ENCODE measurements around the gene TAGLN2.

TAGLN2 gene

DNA sequence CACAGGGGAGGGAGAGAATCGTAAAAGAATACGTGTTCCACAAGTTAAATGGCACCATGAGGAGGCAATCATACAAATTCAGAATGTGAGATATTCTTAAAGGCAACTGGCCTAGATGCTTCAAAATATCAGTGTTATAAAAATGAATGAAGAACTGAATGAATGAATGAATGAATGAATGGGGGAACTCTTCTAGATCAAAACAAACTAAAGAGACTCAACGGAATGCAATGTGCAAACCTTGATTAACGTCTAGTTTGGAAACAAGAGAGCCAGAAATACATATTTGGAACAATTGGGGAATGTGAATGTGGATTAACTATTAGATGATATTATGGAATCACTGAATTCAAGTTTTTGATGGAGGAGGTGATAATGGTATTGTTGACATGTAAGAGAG, 42.2 kb downstream of the TAGLN2 start:
- no peak for DNase-seq (ENCODE audit: extremely low read depth, insufficient read length)
- Histone ChIP-seq H3K36me3 (ENCODE audit: control insufficient read depth, insufficient read depth, low read length) (no peaks in the 10 kb centered on the region), H3K27me3 (replicated peaks; ENCODE audit: control insufficient read depth, insufficient read depth, low read length) (no peaks in the 10 kb centered on the region), H3K4me3 (replicated peaks; ENCODE audit: low read depth, low read length) (no peak overlapping the region)
- TF ChIP-seq, protein P1, sequence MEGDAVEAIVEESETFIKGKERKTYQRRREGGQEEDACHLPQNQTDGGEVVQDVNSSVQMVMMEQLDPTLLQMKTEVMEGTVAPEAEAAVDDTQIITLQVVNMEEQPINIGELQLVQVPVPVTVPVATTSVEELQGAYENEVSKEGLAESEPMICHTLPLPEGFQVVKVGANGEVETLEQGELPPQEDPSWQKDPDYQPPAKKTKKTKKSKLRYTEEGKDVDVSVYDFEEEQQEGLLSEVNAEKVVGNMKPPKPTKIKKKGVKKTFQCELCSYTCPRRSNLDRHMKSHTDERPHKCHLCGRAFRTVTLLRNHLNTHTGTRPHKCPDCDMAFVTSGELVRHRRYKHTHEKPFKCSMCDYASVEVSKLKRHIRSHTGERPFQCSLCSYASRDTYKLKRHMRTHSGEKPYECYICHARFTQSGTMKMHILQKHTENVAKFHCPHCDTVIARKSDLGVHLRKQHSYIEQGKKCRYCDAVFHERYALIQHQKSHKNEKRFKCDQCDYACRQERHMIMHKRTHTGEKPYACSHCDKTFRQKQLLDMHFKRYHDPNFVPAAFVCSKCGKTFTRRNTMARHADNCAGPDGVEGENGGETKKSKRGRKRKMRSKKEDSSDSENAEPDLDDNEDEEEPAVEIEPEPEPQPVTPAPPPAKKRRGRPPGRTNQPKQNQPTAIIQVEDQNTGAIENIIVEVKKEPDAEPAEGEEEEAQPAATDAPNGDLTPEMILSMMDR (IDR thresholded peaks at IDR 0.05; ENCODE audit: insufficient read depth, low read length, poor library complexity, severe bottlenecking): no peak

DNA sequence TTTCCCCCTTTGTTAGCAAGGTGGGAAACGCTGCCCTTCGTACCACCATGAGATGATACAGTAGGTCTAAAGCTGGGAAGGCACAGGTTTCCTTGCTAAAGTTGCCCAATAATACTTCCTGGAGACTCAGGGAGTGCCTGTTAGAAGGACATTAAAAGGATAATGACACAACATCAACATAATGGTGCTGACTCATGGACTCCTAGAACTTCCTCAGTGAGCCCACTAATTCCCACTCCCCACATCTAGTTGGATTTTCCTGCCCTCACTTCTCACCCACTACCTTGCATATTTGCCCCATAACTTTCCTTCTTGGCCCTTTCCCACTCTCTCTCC, 42.8 kb downstream of the TAGLN2 start:
- DNase-seq (ENCODE audit: extremely low read depth, insufficient read length): no peak
- no peaks in the 10 kb centered on the region for H3K27me3 ChIP-seq (replicated peaks; ENCODE audit: control insufficient read depth, insufficient read depth, low read length)
- H3K4me3 ChIP-seq (replicated peaks; ENCODE audit: low read depth, low read length): no peak overlapping the region
- TF ChIP-seq, protein P1 (IDR thresholded peaks at IDR 0.05; ENCODE audit: insufficient read depth, low read length, poor library complexity, severe bottlenecking): no peak
- H3K36me3 ChIP-seq (ENCODE audit: control insufficient read depth, insufficient read depth, low read length): no peaks in the 10 kb centered on the region

DNA sequence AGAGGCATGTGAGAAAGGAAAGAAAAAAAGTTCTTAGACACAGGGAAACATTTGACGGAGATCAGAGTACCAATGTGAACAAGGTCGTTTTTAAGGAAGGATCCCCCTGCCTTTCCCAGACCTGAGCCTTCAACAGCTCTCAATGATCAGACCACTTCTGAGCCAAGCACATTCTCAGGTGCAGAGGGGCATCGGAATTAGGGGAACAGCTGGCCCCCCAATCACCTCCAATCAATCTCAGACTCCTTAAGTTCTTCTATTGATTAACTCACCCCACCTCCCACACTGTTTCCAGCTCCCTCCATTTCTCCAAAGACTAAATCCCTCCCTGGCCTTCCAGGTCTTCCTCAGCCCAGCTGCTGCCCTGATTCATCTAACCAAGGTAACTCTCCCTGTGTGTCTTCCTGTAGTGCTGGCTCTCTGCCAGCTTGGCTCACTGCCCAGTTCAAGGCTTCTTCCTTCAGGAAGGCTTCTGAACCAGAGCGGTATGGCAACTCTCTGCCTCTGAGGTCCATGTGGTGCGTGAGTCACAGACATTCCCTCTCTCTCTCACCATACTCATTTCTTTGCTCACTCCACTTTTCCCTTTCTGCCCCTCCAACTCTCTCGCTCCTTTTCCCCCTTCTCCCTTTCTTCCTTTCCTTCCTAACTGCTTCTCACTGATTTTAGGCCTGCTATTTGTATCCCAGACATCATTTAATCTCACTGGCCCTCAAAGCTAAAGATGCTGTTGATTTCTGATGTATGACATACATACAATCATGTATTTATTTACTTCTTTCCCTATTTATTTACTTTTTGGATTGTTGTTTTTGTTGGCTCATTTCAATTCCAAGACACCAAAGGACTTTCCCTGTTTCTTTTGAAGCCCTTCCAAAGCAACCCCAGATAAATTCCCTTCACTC, 43.4 kb downstream of the TAGLN2 start:
- TF ChIP-seq, protein P1 (IDR thresholded peaks at IDR 0.05; ENCODE audit: insufficient read depth, low read length, poor library complexity, severe bottlenecking): no peak
- Histone ChIP-seq H3K36me3 (ENCODE audit: control insufficient read depth, insufficient read depth, low read length) (no peaks in the 10 kb centered on the region), H3K4me3 (replicated peaks; ENCODE audit: low read depth, low read length) (no peak overlapping the region), H3K27me3 (replicated peaks; ENCODE audit: control insufficient read depth, insufficient read depth, low read length) (no peaks in the 10 kb centered on the region)
- DNase-seq (ENCODE audit: extremely low read depth, insufficient read length): no peak

DNA sequence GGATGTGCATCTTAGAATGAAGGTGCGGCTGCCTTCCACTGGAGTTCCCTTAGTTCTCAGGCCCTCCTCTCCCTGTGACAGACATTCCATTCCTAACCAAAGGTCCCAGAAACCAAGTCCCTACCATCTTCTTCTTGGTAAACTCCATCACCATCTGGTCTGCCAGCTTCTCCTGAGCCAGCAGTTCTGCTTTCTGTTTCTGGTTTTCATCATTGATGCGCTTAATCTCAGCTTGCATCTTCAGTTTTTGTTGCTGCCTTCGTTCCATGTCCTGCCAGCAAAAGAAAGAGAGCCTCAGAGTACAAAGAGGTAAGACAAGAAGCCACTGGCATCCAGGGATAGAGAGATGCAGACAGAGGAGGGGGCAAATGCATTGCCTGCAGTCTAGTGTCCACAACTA, 44.9 kb downstream of the TAGLN2 start:
- no peak for DNase-seq (ENCODE audit: extremely low read depth, insufficient read length)
- Histone ChIP-seq H3K4me3 (replicated peaks; ENCODE audit: low read depth, low read length) (no peak overlapping the region), H3K27me3 (replicated peaks; ENCODE audit: control insufficient read depth, insufficient read depth, low read length) (no peaks in the 10 kb centered on the region), H3K36me3 (ENCODE audit: control insufficient read depth, insufficient read depth, low read length) (no peaks in the 10 kb centered on the region)
- TF ChIP-seq, protein P1 (IDR thresholded peaks at IDR 0.05; ENCODE audit: insufficient read depth, low read length, poor library complexity, severe bottlenecking): no peak

DNA sequence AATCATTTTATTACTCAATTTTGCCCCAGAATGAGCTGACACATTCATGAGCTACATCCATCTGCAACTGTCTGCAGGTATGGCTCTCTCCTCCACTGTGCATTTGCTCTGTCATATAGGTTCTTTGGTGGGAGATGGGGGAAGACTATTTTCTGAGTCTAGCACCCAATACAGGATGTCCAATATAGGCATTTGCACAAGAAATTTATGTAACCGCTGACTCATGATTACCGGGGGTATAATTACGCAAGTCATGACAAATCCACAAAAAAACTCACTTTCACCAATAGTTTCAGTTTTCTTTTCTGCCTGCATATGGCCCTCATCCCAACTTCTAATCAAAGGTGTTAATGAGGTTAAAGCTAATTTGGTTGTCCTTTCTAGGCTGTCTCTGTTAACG, 45.3 kb downstream of the TAGLN2 start:
- no peaks in the 10 kb centered on the region for H3K36me3 ChIP-seq (ENCODE audit: control insufficient read depth, insufficient read depth, low read length)
- no peak overlapping the region for H3K4me3 ChIP-seq (replicated peaks; ENCODE audit: low read depth, low read length)
- DNase-seq (ENCODE audit: extremely low read depth, insufficient read length): no peak
- TF ChIP-seq, protein P1 (IDR thresholded peaks at IDR 0.05; ENCODE audit: insufficient read depth, low read length, poor library complexity, severe bottlenecking): no peak
- H3K27me3 ChIP-seq (replicated peaks; ENCODE audit: control insufficient read depth, insufficient read depth, low read length): no peaks in the 10 kb centered on the region
